ENCODE measurements around the gene TM6SF1.

GRCh38 chr15:83129791-83130190 is 22.3 kb downstream of the TM6SF1 start:
- TF ChIP-seq CTCF (IDR thresholded peaks at IDR 0.05) (no peak), POLR2A (IDR thresholded peaks at IDR 0.05) (no peak)

Data from thyroid gland (tissue), 4 donors.